ENCODE results near the gene SLC25A41.
"Not testable (repeated sequence)": the region's sequence is repeated elsewhere in the genome, so short reads cannot be mapped to it uniquely, and the experiment has no call there.

Gene SLC25A41

DNA sequence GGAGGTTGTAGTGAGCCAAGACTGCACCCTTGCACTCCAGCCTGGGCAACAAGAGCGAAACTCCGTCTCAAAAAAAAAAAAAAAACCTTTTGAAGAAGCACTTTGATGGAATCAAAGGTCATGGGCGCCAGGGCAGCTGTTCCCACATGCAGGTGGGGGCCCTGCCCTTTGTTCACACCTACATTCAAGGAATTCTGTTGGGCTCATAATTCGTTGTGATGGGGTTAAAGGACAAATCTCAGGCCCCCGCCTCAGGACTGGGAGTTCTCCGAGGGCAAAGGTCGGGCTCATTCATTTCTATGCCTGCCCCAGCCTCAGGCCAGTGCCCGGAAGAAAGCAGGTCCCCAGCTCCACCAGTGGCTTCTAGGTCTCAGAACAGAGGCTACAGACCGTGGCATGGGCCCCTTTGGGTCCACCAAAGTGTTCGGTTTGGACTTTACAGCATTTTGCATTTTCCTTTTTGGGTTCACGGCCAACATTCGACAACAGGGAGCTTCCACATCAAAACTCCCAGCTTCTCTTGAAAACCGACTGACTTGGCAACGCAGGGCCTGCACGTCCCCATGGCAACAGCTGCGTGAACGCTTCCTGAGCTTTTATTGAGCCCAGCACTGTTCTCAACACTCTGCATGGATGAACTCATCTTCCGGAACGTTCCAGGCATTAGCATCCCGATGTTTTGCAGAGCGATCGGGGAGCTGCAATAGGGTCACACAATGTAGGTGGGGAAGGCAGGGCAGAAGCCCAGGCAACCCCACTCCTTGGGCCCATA is 30.5 kb downstream of the SLC25A41 start:
- no peak for DNase-seq

- no peak for DNase-seq
Measured at GRCh38 chr19:6402058-6402457, 31.5 kb downstream of the SLC25A41 start.

DNA sequence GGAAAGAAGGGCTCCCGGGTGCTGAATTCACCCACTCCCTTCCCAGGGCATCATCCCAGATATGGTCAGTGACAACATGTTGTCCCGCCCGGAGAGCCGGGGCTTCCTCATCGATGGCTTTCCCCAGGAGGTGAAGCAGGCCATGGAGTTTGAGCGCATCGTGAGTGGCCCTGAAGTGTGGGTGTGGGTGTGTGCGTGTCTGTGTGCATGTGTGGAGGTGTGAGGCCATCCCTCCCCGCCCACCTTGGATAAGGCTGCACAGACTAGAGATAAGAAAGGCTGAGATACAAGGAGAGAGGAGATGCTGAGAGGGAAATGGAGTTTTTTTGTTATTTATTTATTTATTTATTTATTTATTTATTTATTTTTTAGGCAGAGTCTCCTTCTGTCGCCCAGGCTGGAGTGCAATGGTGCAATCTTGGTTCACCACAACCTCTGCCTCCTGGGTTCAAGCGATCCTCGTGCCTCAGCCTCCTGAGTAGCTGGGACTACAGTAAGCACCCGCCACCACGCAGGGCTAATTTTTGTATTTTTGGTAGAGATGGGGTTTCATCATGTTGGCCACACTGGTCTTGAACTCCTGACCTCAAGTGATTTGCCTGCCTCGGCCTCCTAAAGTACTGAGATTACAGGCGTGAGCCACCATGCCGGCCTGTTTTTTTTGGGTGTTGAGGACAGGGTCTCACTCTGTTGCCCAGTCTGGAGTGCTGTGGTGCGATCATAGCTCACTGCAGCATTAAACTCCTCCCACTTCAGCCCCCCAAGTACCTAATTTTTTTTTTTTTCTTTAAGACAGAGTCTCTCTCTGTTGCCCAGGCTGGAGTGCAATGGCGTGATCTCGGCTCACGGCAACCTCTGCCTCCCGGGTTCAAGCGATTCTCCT is 33.3 kb downstream of the SLC25A41 start:
- not testable (repeated sequence) for DNase-seq

DNA sequence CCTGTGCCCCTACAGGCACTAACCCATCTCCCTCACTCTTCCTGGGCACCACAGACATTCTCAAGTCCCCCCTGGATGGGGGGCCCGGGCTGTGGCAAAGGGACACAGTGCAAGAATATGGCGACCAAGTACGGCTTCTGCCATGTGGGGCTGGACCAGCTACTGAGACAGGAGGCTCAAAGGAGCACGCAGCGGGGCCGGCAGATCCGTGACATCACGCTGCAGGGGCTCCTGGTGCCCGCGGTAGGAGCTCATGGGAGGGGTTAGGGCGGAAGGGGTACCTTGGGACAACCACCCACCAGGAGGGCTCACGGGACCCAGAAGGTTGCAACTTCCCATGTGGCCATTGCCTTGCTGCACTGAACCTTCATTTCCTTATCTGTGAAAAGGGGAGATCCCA is 37.3 kb downstream of the SLC25A41 start:
- no peak for DNase-seq

- DNase-seq = no peak
Measured at GRCh38 chr19:6394831-6395230, 38.7 kb downstream of the SLC25A41 start.

DNA sequence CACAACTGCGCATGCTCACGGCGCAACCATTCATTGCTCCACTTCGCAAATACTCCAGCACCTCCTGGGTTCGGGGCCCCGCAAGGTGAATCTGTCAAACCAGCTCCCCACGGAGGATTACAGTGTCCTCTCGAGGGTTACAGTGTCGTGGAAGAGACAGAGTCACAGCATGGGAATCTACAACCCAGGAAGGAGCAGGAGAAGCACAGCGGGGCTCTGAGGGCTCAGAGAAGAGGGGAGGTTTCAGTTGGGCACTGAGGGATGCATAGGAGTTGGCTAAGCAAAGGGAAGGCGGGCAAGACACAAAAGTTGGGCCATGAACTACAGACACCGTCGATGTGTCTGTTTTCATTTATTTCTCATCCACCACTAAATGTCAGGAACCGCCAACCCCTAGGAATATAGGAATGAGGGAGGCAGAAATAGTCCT is 39.6 kb downstream of the SLC25A41 start:
- peak; percentile 80 for DNase-seq

DNA sequence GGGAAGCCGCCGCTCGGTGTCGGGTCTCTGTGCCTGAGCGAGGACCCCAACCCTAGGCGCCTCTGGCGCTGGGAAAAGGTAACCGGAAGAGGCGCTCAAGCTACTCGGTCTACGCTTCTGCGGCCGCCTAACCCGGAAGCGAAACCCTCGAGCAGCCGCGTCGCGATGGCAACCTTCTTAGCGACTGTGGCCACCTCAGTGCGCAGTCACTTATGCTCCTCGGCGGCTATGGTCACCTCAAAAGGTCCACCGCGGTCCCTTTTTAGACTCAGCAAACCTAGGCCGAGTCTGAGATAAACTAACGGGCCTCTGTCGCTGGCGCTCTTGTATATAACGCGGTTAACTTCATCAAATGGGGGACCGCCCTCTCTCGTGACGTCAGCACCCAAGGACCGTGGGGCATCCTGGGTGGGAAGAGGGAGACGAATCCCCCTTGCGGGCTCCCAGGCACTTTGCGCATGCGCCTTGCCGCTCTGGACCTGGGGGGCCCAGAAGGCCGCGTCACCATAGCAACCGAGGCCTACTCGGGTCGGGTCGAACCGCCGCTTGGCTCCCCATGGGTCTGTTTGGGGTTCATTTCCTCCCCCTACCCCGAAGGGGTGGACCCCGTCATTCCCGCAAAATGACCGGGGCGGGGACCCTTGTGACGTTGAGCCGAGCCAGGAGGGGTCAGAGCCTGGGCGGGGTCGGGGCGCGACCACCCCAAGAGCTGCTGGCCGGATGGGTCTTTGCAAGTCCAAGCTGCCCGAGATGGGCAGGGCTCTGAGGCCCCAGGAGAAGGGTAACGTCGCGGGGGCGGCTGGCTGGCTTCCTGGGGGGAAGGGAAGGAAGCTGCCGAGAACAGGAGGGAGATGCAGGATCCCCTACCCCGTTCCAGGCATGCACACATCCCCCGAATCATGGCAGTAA is 40.2 kb downstream of the SLC25A41 start, which contains the start of gene GTF2F1:
Gene GTF2F1, minus strand, starts transcription at position 91 of the 909 bp plus-strand sequence. CDS start 169 bp downstream, outside the sequence.
- peak; percentile 96 for DNase-seq

DNA sequence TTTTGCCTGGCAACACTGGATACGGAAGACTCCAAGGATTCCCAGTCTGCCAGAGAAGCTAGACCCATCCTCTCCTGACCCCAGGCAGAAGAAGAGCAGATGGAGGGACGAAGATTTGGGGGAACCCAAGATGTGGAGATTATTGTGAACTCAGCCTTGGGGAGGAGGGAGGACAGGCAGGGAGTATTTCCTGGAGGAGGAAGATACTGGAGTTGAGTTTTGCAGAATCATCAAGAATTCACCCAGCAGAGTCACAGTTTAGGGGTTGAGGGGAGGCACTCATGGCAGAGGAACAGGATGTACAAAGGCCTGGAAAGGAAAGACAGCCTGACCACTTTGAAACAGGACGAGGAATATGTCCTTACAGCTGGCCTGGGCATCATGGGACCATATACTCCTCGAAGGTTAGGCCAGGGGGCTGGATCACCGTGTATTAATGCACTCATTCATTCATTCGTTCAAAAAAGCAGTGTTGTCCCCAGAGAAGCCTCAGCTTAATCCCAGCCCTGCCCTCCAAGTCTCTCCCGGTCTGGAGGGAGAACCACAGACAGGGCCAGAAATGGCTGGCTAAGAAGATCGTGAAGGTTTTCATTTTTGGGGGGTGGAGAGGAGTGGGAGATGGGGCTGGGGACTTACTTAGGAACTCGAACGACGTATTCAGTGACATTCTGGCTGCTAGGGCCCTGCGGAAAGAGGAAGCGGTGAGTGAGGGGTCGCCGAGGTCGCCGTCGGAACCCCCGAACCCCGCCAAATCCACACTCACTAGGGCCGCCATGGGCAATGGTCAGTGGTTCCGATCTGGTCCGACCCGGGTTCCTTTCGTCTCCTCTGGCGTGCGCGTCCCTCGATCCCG is 41.1 kb downstream of the SLC25A41 start:
- peak; percentile 3 for DNase-seq

DNA sequence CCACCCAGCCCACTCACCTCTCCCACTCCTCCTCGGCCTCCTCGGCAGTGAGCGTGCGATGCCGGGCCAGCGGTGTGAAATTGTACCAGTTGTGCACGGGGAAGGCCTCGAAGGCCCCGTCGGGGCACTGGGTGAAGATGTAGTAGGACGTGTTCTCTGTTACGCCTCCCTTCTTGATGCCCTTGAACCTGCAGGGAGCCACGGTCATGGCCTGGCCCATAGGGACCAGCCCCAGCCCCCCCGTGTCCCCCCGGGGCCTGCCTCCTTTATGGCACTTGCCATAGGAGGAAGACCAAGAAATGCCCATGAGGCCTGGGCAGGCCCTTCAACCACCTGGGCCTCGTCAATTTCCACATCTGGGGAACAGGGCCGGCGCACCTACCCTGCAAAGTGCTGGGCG is 46.2 kb downstream of the SLC25A41 start:
- no peak for DNase-seq

GRCh38 chr19:6384381-6384780 is 49.2 kb downstream of the SLC25A41 start:
- no peak for DNase-seq

GRCh38 chr19:6383188-6383587 is 50.4 kb downstream of the SLC25A41 start:
- DNase-seq = no peak

- no peak for DNase-seq
Measured at GRCh38 chr19:6381030-6381750, 52.4 kb downstream of the SLC25A41 start.

GRCh38 chr19:6379744-6380143 is 53.8 kb downstream of the SLC25A41 start:
- DNase-seq = no peak

- no peak for DNase-seq
Measured at GRCh38 chr19:6378486-6378885, 55.1 kb downstream of the SLC25A41 start.

- no peak for DNase-seq
Measured at GRCh38 chr19:6378041-6378440, 55.5 kb downstream of the SLC25A41 start.

DNA sequence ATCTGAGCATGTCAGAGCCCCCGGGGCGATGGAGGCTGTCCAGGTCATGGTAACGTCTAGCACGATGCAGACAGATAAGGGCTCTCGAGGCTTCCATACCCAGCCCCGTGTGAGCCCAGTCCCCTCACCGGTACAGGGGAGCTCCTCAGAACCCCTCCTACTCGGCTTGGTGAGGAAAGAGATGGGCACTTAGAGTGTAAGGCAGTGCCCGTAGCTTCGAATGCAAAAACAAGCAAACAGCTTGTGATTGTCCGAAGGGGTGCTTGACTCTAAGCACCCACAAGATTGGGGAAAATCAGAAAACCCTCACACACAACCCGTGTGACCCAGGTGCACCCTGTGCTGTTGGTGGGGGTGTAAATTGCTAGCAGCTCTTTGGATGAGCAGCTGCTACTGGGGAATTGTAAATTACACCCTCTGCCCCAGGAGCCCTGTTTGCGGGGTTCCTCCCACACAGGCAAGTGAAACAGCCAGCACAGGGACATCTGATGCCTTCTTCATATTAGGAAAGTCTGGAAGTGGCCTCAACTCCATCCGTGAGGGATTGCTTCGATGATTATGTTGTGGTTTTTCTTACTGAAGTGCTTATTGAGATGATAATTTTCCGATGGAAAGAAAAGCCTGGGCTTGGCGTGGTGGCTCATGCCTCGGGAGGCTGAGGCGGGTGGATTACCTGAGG is 56.9 kb downstream of the SLC25A41 start:
- DNase-seq = no peak

Measured in CD4-positive, alpha-beta T cell treated with Interleukin-21 for 1 hour (primary cell).